Keratinocyte (primary cell): ENCODE measurements around the gene PRMT1.

Experiments
- EZH2 ChIP-seq: IDR thresholded peaks from one replicate; pipeline ENCODE4 v1.6.1; 2012; ENCODE audit warnings: inconsistent platforms, mild to moderate bottlenecking, low read length, moderate library complexity
- TF ChIP-seq, protein P1 (sequence below), 3 experiments: IDR thresholded peaks in 1 of 3; conservative IDR thresholded peaks in 1 of 3; optimal IDR thresholded peaks in 1 of 3; 2 replicates in 2 of 3; 3 replicates in 1 of 3; pipeline versions ENCODE3 to v1.5.1; 2011; ENCODE audit warnings: low read length in 3 of 3, mild to moderate bottlenecking in 3 of 3, moderate library complexity in 2 of 3, control low read depth in 1 of 3, inconsistent platforms in 1 of 3; ENCODE audit not compliant: insufficient read depth in 2 of 3; ENCODE audit errors: extremely low read depth in 1 of 3

DNA sequence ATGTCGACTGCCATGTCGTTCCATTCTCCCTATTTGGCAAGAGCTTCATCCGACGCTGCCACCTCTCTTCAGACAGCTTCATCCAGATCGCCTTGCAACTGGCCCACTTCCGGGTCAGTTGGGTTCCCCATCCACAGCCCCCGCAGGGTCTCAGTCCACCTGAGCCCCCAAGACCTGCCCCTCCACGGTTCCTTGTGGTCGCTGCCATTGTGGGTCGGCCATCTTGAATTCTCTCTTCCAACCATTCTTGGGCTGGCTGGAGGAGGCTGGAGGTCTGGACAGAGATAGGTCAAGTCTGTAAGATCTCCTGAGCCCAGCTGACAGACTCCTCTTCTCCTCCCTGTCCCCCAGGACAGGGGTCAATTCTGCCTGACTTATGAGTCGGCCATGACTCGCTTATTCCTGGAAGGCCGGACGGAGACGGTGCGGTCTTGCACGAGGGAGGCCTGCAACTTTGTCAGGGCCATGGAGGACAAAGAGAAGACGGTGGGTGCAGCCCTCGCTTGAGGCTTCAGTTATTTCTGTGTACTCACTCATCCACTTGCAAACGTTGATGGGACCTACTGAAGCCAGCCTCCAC, 33.4 kb downstream of the PRMT1 start:
- TF ChIP-seq, protein P1, sequence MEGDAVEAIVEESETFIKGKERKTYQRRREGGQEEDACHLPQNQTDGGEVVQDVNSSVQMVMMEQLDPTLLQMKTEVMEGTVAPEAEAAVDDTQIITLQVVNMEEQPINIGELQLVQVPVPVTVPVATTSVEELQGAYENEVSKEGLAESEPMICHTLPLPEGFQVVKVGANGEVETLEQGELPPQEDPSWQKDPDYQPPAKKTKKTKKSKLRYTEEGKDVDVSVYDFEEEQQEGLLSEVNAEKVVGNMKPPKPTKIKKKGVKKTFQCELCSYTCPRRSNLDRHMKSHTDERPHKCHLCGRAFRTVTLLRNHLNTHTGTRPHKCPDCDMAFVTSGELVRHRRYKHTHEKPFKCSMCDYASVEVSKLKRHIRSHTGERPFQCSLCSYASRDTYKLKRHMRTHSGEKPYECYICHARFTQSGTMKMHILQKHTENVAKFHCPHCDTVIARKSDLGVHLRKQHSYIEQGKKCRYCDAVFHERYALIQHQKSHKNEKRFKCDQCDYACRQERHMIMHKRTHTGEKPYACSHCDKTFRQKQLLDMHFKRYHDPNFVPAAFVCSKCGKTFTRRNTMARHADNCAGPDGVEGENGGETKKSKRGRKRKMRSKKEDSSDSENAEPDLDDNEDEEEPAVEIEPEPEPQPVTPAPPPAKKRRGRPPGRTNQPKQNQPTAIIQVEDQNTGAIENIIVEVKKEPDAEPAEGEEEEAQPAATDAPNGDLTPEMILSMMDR (optimal IDR thresholded peaks at IDR 0.05 in 1 of 3, IDR thresholded peaks at IDR 0.05 in 1 of 3, conservative IDR thresholded peaks at IDR 0.05 in 1 of 3; ENCODE audit: extremely low read depth in 1 of 3, insufficient read depth in 2 of 3, low read length in 3 of 3), result no peak
- no peak for TF ChIP-seq EZH2
